ENCODE data around the gene SYNE3. TPM values are rescaled to one million over a fixed set of nuclear protein-coding genes. Genes with fewer than 3 reads are reported as not detected.

Gene SYNE3
- total and polyA plus RNA-seq, 9 of the 15 experiments (the other 6 are each of a cell fraction or from before 2014, with no cell fraction given), result 0.04 to 3.1 (median 0.55) TPM

DNA sequence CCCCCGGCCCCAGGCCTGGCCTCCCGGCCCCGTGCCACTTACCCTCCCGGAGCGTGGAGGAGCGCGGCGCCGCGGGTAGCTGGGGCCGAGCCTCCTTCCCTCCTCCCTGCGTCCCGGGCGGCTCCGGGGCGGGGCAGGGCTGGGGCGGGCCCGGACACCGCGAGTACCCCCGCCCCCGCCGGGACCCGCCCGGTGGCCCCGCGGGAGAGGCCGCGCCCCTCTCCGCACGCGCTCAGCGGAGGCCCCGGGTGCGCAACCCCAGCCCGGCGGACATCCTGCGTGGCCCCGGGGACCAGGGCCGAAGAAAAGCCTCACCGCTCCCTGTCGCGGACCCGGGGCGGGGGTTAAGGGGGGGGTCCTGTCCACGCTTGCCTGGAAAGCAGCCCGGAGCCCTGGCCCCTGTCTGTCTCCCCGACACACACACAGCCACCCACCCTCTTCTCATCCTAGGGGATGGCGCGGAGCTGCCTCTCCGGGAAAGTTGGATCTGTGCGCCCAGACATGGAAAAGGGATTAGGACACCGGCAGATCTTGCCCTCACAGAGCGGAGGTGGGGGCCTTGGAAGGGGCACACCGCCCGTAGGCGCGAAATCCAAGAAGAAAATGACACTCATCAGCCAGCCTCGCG is at the start of gene SYNE3 (continued):
- TF ChIP-seq, protein P1, sequence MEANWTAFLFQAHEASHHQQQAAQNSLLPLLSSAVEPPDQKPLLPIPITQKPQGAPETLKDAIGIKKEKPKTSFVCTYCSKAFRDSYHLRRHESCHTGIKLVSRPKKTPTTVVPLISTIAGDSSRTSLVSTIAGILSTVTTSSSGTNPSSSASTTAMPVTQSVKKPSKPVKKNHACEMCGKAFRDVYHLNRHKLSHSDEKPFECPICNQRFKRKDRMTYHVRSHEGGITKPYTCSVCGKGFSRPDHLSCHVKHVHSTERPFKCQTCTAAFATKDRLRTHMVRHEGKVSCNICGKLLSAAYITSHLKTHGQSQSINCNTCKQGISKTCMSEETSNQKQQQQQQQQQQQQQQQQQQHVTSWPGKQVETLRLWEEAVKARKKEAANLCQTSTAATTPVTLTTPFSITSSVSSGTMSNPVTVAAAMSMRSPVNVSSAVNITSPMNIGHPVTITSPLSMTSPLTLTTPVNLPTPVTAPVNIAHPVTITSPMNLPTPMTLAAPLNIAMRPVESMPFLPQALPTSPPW (CRISPR knock-in tag; IDR thresholded peaks at IDR 0.05), result peak; percentile 52; the same call in 1 of the 2 replicates
- TF ChIP-seq ZNF644 (tag; IDR thresholded peaks at IDR 0.05; ENCODE audit: low read depth), result no peak
- TF ChIP-seq CCNT2 (IDR thresholded peaks at IDR 0.05; ENCODE audit: borderline replicate concordance, extremely low read depth, insufficient read length, low read depth, low read length), result peak; percentile 21
- no peak for TF ChIP-seq RBM34 (IDR thresholded peaks at IDR 0.05; ENCODE audit: borderline replicate concordance, insufficient read depth, low read length)
- TF ChIP-seq SNRNP70 (optimal IDR thresholded peaks at IDR 0.05; ENCODE audit: low read depth, low read length), result no peak
- TF ChIP-seq PRPF4 (IDR thresholded peaks at IDR 0.05; ENCODE audit: insufficient read depth, low read depth, low read length, poor library complexity, severe bottlenecking), result no peak

DNA sequence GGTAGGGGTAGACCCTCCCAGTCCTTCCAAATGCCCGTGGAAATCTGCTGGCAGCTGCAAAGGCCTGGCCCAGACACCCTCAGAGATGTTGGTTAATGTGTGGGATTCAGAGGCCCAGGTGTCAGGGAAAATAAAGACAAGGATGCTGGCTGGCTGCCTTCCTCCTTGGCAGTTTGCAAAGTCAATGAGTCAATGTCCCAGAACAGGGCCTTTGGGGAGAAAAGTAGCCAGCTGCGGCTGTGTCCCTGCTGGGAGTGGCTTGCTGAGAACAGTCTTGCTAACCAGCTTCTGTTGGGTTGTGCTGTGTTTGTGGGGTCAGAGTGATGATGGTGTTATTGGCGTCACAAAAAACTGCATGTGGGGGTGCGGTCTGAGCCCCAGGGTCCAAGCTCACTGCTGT is 47.6 kb upstream of the SYNE3 start:
- no TSS peak for BruUV-seq (replicated peaks)
- TF ChIP-seq SOX6 (IDR thresholded peaks at IDR 0.05) (no peak), SMARCC2 (IDR thresholded peaks at IDR 0.05; ENCODE audit: low read depth) (no peak), POLR2A (conservative IDR thresholded peaks at IDR 0.05) (no peak), ZNF408 (CRISPR knock-in tag; IDR thresholded peaks at IDR 0.05; ENCODE audit: low read depth) (no peak), CBX5 (IDR thresholded peaks at IDR 0.05; ENCODE audit: borderline replicate concordance, low read depth) (no peak), ZNF212 (CRISPR knock-in tag; IDR thresholded peaks at IDR 0.05) (no peak), MAFK (IDR thresholded peaks at IDR 0.05; ENCODE audit: low read length) (no peak)
- ATAC-seq (no peak), DNase-seq (ENCODE audit: extremely low read depth in 1 of 4, low spot score in 3 of 4) (no peak), FAIRE-seq (no peak)
- whole genome bisulfite sequencing (ENCODE audit: insufficient coverage, low coverage, missing lambda C conversion rate), result 4% methylated on average over 4 of the region's 4 CpGs
- ChIA-PET CTCF (ENCODE audit: low intra/inter-chr PET ratio) (no interaction called here), POLR2A (no interaction called here)
- Histone ChIP-seq H3K9me3 (replicated peaks; ENCODE audit: control insufficient read depth, insufficient read depth, low read depth, low read length) (no peaks in the 10 kb centered on the region), H3K9me1 (ENCODE audit: control insufficient read depth, insufficient read depth, low read length) (no peaks in the 10 kb centered on the region), H3K27ac (ENCODE audit: extremely low read depth, low read depth, low read length) (no peak overlapping the region), H3K4me1 (replicated peaks in 1 of 2; ENCODE audit: control insufficient read depth in 2 of 2, insufficient read depth in 2 of 2, low read length in 2 of 2) (no peaks in the 10 kb centered on the region; a peak in 1 of 5 replicates), H3K9ac (ENCODE audit: insufficient read depth in 1 of 2, low read depth in 2 of 2, low read length in 2 of 2) (no peak overlapping the region), H3K4me2 (ENCODE audit: insufficient read depth, low read length) (no peak overlapping the region), H3K36me3 (ENCODE audit: control insufficient read depth, insufficient read depth, low read length) (no peaks in the 10 kb centered on the region), H4K20me1 (replicated peaks; ENCODE audit: control insufficient read depth, insufficient read depth, low read length) (no peaks in the 10 kb centered on the region), H3K27me3 (ENCODE audit: control insufficient read depth in 2 of 2, insufficient read depth in 2 of 2, low read length in 2 of 2) (0 out of 5 replicates have a peak, but pooled peaks cover 0 to 12% of the 10 kb centered on the region in 2 experiments), H2AFZ (ENCODE audit: low read depth, low read length) (no peak overlapping the region), H3K79me2 (ENCODE audit: control insufficient read depth, insufficient read depth, low read length) (no peaks in the 10 kb centered on the region), H3K4me3 (no peak overlapping the region)
- intact Hi-C loops (cut with micrococcal nuclease), result loop anchor here (5.0 to 10.0 kb wide), 4 partner anchors 43 to 861 kb away; partner anchors contain the start of gene TCL1B
- in situ Hi-C loops (cut with MboI), result loop anchor here (25.0 kb wide), 2 partner anchors 698 to 848 kb away; partner anchors contain the start of gene BDKRB1
